Suprapubic skin (tissue), 4 donors: ENCODE data around the gene HORMAD2. TPM values are rescaled to one million over a fixed set of nuclear protein-coding genes. Genes with fewer than 3 reads are reported as not detected.

Experiments
- DNase-seq, 2 donors: peaks; one replicate each; pipeline ENCODE4 v3.0.0-alpha.2; 2019; ENCODE audit warnings: low spot score in 2 of 2
- H3K27ac ChIP-seq: fragments of 200-600 bp; sonication (generic); one replicate; pipeline ENCODE4 v1.5.1; 2019
- H3K27me3 ChIP-seq: fragments of 200-600 bp; sonication (generic); one replicate; pipeline ENCODE4 v1.5.1; 2019
- H3K36me3 ChIP-seq: fragments of 200-600 bp; sonication (generic); one replicate; pipeline ENCODE4 v1.5.1; 2019
- H3K4me1 ChIP-seq: fragments of 200-600 bp; sonication (generic); one replicate; pipeline ENCODE4 v1.5.1; 2019
- H3K4me3 ChIP-seq: fragments of 200-600 bp; sonication (generic); one replicate; pipeline ENCODE4 v1.5.1; 2019; ENCODE audit warnings: mild to moderate bottlenecking
- H3K9me3 ChIP-seq: fragments of 200-600 bp; sonication (generic); one replicate; pipeline ENCODE4 v1.5.1; 2019
- EP300 ChIP-seq: sonication (generic); formaldehyde crosslinking; IDR thresholded peaks from one replicate; pipeline ENCODE4 v1.6.1; 2017; ENCODE audit warnings: antibody characterized with exemption
- POLR2A ChIP-seq, 2 donors: fragments of 450-650 bp; IDR thresholded peaks; one replicate each; pipeline ENCODE4 v1.6.1; 2017; ENCODE audit warnings: antibody characterized with exemption in 2 of 2, mild to moderate bottlenecking in 2 of 2, moderate library complexity in 2 of 2
- POLR2AphosphoS5 ChIP-seq, 3 donors: sonication (generic); formaldehyde crosslinking; IDR thresholded peaks; one replicate each; pipeline ENCODE4 v1.6.1; 2017; ENCODE audit warnings: antibody characterized with exemption in 3 of 3
- WGBS: methylation state at CpG from one replicate; pipeline ENCODE4 v1.1.5; 2018; 5-methylcytosine and 5-hydroxymethylcytosine counted together
- total RNA-seq, 4 donors: library from RNA; depleted of rRNA; stranded (reverse); fragments of >200 nt; gene quantifications; one replicate each; pipeline ENCODE4 v1.1.0, GENCODE V29; 2016
- TF ChIP-seq, protein P1 (sequence below), 2 donors: fragments of 200-600 bp in 1 of 2; fragments of 450-650 bp in 1 of 2; sonication (generic) in 1 of 2; IDR thresholded peaks; one replicate each; pipeline ENCODE4 v1.5.1; 2016 to 2019; ENCODE audit warnings: antibody characterized with exemption in 2 of 2, mild to moderate bottlenecking in 1 of 2, moderate library complexity in 1 of 2

Gene HORMAD2
- total RNA-seq, 4 donors from 2014 or later = not detected

- no peak for TF ChIP-seq EP300
- TF ChIP-seq, protein P1, sequence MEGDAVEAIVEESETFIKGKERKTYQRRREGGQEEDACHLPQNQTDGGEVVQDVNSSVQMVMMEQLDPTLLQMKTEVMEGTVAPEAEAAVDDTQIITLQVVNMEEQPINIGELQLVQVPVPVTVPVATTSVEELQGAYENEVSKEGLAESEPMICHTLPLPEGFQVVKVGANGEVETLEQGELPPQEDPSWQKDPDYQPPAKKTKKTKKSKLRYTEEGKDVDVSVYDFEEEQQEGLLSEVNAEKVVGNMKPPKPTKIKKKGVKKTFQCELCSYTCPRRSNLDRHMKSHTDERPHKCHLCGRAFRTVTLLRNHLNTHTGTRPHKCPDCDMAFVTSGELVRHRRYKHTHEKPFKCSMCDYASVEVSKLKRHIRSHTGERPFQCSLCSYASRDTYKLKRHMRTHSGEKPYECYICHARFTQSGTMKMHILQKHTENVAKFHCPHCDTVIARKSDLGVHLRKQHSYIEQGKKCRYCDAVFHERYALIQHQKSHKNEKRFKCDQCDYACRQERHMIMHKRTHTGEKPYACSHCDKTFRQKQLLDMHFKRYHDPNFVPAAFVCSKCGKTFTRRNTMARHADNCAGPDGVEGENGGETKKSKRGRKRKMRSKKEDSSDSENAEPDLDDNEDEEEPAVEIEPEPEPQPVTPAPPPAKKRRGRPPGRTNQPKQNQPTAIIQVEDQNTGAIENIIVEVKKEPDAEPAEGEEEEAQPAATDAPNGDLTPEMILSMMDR (IDR thresholded peaks at IDR 0.05) = no peak
- no peak for TF ChIP-seq POLR2AphosphoS5 (IDR thresholded peaks at IDR 0.05)
- TF ChIP-seq POLR2A (IDR thresholded peaks at IDR 0.05) = no peak
- Histone ChIP-seq H3K27ac (peak overlapping the region; percentile 81), H3K27me3 (no peaks in the 10 kb centered on the region), H3K36me3 (no peaks in the 10 kb centered on the region), H3K4me1 (peaks cover 80% of the 10 kb centered on the region), H3K4me3 (no peak overlapping the region), H3K9me3 (no peaks in the 10 kb centered on the region)
- WGBS = 54% methylated on average over 26 of the region's 26 CpGs
- DNase-seq = peak in 1 of 2 donors; percentile 78
These were observed 128.7 kb downstream of the HORMAD2 start for GRCh38 chr22:30208631-30209603.

DNA sequence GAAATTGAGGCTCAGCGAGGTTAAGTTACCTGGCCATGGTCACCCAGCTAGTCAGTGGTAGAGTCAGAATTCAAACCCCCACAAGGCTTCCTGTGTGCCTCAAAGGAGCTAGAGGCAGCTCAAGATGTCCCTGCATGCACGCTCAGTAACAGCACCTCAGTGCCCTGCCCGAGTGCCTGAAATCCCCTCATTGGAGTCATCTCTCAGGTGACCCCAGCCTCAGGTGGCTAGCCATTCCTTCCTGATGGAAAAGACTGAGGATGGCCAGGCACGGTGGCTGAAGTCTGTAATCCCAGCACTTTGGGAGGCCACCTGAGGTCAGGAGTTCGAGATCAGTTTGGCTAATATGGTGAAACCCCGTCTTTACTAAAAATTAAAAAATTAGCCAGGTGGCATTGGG lies 129.4 kb downstream of the HORMAD2 start:
- Histone ChIP-seq H3K9me3 (no peaks in the 10 kb centered on the region), H3K27ac (peak overlapping the region; percentile 81), H3K27me3 (no peaks in the 10 kb centered on the region), H3K36me3 (no peaks in the 10 kb centered on the region), H3K4me3 (no peak overlapping the region), H3K4me1 (peaks cover 73% of the 10 kb centered on the region)
- 91% methylated on average over 6 of the region's 6 CpGs for WGBS
- TF ChIP-seq EP300 = no peak
- no peak for TF ChIP-seq POLR2AphosphoS5 (IDR thresholded peaks at IDR 0.05)
- TF ChIP-seq, protein P1 (IDR thresholded peaks at IDR 0.05) = no peak
- no peak for TF ChIP-seq POLR2A (IDR thresholded peaks at IDR 0.05)
- peak in 1 of 2 donors; percentile 69 for DNase-seq

DNA sequence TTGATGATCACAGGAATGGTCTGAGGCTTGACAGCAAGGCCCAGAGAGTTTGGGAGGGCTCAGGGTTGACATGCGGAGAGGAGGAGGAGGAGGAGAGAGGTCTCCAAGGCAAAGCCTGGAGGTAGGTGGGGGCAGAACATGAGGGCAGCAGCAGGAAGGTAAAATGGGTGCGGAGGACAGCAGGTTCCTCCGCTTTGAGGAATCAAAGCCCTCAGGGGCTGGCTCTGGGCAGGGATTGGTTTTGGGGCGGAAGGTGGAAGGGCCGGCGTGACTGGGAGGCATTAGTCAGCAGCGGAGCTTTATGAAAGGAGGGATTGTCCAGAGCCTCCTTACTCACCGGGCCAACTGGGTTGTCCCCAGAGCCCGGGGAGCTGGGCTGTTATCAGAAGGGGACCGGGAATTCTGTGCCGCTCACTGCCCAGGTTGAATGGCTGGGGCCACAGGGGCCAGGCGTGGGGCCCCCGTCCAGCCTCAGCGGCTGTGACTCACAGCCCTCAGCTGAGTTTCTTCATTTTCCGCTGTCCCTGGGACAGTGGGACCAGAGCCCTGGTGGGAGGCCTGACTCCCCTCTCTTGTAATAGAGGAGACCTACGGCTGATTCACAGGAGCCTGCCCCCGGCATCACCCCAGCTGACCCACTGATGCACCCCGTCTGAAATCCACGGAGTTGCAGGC lies 130.1 kb downstream of the HORMAD2 start:
- Histone ChIP-seq H3K27ac (no peak overlapping the region), H3K4me1 (peaks cover 66% of the 10 kb centered on the region), H3K4me3 (no peak overlapping the region), H3K27me3 (no peaks in the 10 kb centered on the region), H3K9me3 (no peaks in the 10 kb centered on the region), H3K36me3 (no peaks in the 10 kb centered on the region)
- WGBS = 83% methylated on average over 11 of the region's 19 CpGs
- TF ChIP-seq, protein P1 (IDR thresholded peaks at IDR 0.05) = no peak
- TF ChIP-seq EP300 (no peak), POLR2AphosphoS5 (IDR thresholded peaks at IDR 0.05) (no peak)
- peak in 1 of 2 donors; percentile 77 for DNase-seq

DNA sequence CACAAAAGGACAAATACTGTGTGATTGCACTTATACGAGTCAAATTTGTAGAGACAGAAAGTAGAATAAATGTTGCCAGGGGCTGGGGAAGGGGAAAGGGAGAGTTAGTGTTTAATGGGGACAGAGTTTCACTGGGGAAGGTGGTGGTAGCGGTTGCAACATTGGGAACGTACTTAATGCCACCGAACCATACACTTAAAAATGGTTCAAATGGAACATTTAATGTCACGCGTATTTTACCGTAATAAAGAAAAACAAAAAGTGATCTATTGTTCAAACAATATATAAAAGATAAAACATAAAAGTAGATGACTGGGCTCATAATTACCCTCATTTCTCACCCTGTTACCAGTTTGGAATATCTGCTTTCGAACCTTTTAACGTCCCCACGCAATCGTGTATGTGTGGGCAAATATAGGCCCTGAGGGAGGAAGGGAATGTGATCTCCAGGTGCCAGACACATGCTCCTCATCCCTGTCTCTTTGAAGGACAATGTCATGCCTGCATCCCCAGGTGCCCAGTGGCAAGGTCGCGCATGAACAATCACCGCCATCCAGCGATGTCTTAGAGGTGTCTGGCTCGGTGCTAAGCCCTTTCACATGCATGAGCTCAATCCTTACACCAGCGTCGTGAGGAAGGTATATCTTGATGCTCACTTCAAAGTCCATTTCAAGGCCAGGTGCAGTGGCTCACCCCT lies 131.0 kb downstream of the HORMAD2 start:
- no peaks in the 10 kb centered on the region for H3K9me3 ChIP-seq
- H3K36me3 ChIP-seq = no peaks in the 10 kb centered on the region
- no peaks in the 10 kb centered on the region for H3K27me3 ChIP-seq
- H3K4me3 ChIP-seq = no peak overlapping the region
- TF ChIP-seq POLR2AphosphoS5 (IDR thresholded peaks at IDR 0.05) = no peak
- no peak for TF ChIP-seq EP300
- TF ChIP-seq, protein P1 (IDR thresholded peaks at IDR 0.05) = no peak
- TF ChIP-seq POLR2A (IDR thresholded peaks at IDR 0.05) = no peak
- H3K4me1 ChIP-seq = peaks cover 57% of the 10 kb centered on the region
- no peak overlapping the region for H3K27ac ChIP-seq
- no peak for DNase-seq
- 89% methylated on average over 18 of the region's 18 CpGs for WGBS
